ENCODE data around the gene LRRC8B.

DNA sequence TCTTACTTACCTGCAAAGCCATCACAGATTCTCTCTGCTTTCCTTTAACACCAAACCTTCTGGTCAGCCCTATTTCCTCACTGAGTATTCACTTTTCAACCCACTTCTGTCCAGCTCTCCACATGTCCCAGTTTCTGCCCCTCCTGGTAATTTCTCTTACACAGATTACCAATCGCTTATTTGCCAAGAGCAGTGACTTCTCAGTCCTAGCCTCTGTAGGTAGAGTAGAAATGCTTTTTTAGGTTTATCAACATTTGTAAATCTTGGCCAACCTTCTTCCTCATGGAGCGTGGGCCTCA is 74.7 kb downstream of the LRRC8B start:
- TF ChIP-seq, protein P1, sequence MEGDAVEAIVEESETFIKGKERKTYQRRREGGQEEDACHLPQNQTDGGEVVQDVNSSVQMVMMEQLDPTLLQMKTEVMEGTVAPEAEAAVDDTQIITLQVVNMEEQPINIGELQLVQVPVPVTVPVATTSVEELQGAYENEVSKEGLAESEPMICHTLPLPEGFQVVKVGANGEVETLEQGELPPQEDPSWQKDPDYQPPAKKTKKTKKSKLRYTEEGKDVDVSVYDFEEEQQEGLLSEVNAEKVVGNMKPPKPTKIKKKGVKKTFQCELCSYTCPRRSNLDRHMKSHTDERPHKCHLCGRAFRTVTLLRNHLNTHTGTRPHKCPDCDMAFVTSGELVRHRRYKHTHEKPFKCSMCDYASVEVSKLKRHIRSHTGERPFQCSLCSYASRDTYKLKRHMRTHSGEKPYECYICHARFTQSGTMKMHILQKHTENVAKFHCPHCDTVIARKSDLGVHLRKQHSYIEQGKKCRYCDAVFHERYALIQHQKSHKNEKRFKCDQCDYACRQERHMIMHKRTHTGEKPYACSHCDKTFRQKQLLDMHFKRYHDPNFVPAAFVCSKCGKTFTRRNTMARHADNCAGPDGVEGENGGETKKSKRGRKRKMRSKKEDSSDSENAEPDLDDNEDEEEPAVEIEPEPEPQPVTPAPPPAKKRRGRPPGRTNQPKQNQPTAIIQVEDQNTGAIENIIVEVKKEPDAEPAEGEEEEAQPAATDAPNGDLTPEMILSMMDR (conservative IDR thresholded peaks at IDR 0.05 in 1 of 2, IDR thresholded peaks at IDR 0.05 in 1 of 2; ENCODE audit: low read depth in 1 of 2, low read length in 2 of 2): no peak
- no peak for TF ChIP-seq EZH2 (IDR thresholded peaks at IDR 0.05; ENCODE audit: low read length, missing control alignments)

All from fibroblast of lung (primary cell).